ENCODE results near the gene PDLIM5.

Gene PDLIM5

DNA sequence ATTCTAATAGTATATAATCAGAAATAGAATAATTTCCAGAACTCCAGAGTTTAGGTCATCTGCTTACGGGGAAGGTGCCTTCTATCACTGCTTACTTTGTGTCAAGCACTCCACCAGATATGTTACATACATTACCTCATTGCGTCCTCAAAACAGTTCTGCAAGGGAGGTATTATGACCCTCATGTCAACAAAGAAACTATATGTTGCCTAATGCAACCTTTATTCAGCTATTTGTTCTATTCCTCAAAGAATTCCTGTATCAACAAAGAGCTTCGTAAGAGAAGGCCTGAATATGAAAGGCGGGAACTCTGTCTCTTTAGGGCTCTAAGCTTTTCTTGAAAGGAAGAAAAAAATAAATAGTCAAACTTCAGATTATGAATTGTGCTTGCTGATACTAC, 114.7 kb downstream of the PDLIM5 start:
- DNase-seq, result no peak

DNA sequence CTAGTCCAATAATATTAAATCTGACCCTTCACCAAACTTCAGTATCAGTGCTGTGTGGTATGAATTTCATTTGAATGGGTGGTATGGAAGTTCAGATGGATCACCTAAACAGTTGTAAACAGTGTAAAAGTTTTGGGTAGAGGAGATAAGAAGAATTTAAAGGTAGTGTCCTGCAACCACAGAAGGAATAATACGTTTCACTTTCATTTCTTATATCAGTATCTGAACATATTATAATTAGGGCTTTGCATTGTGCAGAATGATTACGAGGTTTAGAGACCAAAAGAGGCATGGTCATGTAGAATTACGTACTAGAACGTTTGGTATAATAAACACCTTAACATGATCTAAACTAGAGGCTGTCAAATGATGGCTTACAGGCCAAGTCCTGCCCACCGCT, 116.1 kb downstream of the PDLIM5 start:
- no peak for DNase-seq

DNA sequence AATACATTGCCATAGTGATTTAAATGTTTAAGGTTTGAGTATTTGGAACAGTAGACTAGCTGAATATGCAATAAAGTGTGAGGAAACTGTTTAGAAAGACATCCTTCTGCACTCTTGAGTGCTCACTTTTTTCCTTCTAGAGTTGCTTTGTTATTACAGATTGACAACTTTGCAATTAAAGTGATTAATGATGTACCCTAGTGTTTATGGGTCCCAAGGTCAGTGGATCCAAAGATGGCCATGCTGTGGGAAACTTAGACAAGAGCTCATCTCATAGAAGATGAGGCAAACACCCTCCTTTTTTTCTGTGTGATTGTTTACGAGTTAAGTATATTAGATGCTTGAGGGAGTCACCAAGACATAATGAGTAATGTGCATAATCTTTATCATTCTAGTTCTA, 118.8 kb downstream of the PDLIM5 start:
- no peak for DNase-seq

- DNase-seq, result no peak
Measured at GRCh38 chr4:94571298-94571697, 119.6 kb downstream of the PDLIM5 start.

DNA sequence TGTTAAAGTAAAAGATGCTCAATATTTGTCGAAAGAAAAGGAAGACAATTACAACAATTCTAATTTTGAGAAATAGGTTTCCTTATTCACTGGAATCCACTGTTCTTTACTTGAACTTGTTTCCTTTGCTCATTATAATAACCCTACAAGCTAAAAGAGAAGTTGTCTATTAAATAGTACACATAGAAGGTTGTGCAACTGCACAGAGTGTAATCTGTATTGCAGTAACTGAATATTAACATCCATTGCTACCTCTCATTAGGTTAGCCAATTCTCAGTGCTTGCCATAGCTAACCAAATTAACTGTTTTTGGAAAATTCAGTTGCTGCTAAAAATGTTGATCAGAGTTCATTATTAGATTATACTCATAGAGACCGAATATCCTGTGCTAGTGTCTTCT, 120.0 kb downstream of the PDLIM5 start:
- DNase-seq, result no peak

DNA sequence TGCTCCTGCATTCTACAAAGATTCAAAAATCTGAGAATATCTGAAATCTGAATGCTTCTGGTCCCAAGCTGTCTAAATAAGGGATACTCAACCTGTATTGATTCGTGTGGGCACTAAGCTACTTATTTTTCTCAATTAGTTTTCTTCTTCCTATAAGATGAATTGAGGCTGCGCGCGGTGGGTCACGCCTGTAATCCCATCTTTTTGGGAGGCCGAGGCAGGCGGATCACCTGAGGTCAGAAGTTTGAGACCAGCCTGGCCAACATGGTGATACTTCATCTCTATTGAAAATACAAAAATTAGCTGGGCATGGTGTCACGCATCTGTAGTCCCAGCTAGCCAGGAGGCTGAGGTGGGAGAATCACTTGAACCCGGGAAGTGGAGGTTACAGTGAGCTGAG, 122.3 kb downstream of the PDLIM5 start:
- DNase-seq, result no peak

- no peak for DNase-seq
Measured at GRCh38 chr4:94574616-94575015, 122.9 kb downstream of the PDLIM5 start.

DNA sequence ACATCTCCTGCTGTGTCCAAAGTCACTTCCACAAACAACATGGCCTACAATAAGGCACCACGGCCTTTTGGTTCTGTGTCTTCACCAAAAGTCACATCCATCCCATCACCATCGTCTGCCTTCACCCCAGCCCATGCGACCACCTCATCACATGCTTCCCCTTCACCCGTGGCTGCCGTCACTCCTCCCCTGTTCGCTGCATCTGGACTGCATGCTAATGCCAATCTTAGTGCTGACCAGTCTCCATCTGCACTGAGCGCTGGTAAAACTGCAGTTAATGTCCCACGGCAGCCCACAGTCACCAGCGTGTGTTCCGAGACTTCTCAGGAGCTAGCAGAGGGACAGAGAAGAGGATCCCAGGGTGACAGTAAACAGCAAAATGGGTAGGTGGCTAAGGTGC, 123.9 kb downstream of the PDLIM5 start:
- DNase-seq, result no peak

DNA sequence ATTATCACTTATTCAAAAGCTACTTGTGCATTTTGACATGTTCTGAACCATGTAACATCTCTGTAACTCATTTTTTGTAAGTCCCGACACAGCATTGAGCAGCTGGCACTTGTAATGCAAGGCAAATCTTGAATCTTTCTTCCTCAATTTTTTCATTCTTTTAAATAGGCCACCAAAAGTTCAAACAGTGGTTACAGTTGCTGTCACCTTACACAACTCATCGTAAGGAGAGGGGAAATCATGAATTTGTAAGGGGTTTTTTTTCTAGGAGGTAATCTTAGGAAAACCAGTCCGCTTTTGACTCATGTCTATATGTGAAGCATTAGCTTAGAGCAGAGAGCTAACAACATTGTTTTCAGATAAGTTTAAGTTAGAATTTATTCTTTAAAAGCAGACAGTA, 124.5 kb downstream of the PDLIM5 start:
- DNase-seq, result no peak

- no peak for DNase-seq
Measured at GRCh38 chr4:94577136-94577535, 125.4 kb downstream of the PDLIM5 start.

DNA sequence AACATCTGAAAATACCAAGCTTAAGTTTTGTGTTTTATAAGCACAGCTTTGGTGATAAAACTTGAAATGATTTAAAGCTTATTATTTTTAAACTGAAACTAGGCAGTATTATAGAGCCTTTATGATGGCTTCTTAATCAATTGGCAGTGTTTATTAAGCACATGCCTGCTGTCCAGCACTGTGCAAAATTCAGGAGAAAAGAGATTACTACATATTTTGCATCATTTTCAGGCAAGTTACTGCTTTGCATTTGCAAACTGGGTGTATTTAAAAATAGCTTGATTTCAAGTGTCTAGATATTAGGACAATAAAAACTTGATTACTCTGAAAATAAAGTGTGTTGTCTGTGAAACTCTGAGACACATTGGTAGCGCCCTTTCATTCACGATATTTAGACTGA, 126.5 kb downstream of the PDLIM5 start:
- no peak for DNase-seq

GRCh38 chr4:94581766-94582165, 130.0 kb downstream of the PDLIM5 start:
- no peak for DNase-seq

- DNase-seq, result no peak
Measured at GRCh38 chr4:94582517-94582916, 130.8 kb downstream of the PDLIM5 start.

GRCh38 chr4:94583914-94584641, 132.3 kb downstream of the PDLIM5 start:
- no peak for DNase-seq

- no peak for DNase-seq
Measured at GRCh38 chr4:94588896-94589693, 137.4 kb downstream of the PDLIM5 start.

GRCh38 chr4:94590493-94590892, 138.8 kb downstream of the PDLIM5 start:
- no peak for DNase-seq

DNA sequence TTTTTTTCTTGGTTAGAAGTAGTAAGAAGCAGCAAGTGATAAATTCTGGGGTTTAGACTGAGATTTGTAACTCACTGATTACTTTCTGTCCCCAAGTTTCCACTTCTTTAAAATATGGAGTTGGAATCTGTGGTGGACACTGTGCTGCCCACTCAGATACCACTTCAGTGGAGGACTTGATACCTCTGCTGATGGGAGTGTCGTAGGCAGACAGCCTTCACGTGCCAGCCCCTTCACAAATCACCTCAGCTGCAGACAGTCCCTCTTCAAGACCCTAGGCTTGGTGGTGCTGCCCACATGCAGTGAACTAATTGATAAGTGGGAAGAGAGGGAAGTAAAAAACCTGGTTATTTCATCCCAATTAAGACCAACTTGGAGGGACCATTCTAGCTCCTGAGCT, 139.5 kb downstream of the PDLIM5 start:
- DNase-seq, result no peak

- no peak for DNase-seq
Measured at GRCh38 chr4:94595013-94595412, 143.3 kb downstream of the PDLIM5 start.

DNA sequence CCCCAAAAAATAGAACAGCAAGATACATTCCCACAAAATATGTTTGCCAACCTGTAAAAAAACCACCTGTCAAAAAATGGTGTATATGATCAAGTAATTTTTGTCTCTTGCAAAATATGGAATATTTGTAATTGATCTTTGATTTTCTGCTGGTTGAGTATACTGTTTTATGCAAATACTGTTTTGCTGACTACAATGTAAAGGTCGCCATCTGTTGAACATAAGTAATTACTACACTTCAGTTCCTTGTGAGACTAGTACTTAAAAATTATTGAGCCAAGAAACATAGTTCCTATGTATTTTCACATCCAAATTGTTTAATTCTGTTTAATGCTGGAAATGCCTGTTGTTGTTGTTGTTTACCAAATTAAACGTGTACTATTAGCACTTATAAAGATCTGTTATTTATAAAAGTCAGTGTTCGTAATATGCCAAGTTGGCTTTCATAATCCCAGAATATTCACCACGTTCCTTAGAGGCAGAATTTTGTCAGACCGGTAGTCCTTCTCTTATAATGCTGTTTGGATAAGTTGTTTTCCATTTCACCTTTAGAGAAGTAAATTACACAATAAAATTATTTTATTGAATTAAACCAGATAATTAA, 144.2 kb downstream of the PDLIM5 start:
- DNase-seq, result no peak

GRCh38 chr4:94598758-94599157, 147.0 kb downstream of the PDLIM5 start:
- DNase-seq, result no peak

GRCh38 chr4:94603170-94603747, 151.5 kb downstream of the PDLIM5 start:
- no peak for DNase-seq

DNA sequence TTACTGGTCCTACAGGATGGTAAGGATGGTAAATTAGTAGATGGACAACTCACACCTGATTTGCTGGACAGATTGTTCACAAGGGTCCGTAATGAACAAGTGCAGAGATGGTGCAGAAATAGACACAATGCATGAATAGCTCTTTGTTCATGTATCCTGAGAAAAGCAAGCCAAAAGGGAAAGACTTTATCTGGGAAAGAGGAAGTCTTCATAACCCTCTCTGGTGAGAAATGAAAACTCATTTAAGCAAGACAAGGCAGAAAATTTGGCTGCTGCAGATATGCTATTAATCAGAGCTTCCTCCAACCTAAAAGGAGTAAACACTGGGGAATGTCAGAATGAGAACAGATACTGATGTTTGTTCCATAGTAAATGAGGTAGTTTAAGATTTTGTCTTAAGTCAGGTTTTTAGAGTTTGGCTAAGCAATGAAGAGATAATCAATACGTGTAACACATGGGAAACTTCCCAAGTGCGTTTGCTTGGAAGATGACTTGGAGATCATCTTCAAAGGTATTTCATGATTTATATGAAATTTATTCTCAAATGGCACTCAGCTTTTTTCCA, 153.6 kb downstream of the PDLIM5 start:
- DNase-seq, result no peak

GRCh38 chr4:94610145-94610544, 158.4 kb downstream of the PDLIM5 start:
- no peak for DNase-seq

Measured in stimulated activated CD4-positive, alpha-beta T cell treated with anti-CD3 and anti-CD28 coated beads, Interleukin-12 subunit alpha, Interleukin-12 subunit beta, amount 100 ng/mL, for 4 hours (primary cell).